ENCODE results near the gene HDAC9. TPM values are rescaled to one million over a fixed set of nuclear protein-coding genes. Genes with fewer than 3 reads are reported as not detected.

HDAC9 gene
- total RNA-seq, 4 donors from 2014 or later = 19.6 to 48.3 (median 28.4) TPM

DNA sequence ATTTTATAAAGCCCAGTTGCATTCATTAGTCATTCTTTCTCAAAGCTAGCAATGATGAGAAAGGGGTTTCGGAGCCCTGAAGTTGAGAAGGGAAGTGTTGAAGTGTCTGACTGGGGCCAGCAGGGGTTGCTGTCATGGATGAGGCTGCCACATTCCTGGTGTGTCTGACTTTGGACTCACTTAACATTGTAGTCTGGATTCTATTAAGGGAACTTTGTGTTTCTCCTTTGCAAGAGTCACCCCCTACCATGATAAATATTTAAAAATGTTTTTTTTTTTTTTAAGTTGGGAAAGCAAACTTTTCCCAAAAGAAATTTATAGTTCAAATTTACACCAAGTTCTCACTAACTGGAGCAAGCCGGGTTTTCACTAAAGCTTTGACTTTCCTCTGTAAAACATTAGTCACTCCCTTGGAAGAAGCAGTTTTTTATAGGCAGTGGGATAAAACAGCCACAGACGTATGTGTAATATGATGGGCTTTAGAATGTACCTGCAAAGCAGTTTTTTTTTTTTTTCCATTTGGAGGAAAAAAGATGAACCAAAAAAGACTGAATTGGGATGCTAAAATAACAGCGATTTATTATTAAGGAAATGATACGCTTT, 378.3 kb downstream of the HDAC9 start:
- no peak for TF ChIP-seq CTCF (IDR thresholded peaks at IDR 0.05; ENCODE audit: low read depth)

DNA sequence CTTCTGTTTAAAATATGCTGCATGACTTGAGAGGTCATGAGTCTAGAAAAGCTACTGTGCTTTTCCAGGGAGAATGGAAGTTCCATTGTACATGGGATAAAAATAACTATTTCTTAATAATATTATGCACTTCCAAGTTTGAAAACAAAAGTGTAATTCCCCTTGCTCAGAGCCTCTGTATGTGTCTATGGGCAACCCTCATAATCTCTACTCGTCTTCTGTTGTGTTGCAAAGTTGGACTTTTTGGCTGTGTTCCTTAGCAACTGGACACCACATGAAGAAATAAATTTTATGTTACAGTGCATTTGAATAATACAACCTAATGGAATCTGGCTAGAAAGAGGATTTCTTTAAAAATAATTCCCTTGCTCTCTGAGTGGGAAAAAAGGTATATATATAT, 379.3 kb downstream of the HDAC9 start:
- no peak for TF ChIP-seq CTCF (IDR thresholded peaks at IDR 0.05; ENCODE audit: low read depth)

GRCh38 chr7:18877874-18878273, 382.3 kb downstream of the HDAC9 start:
- TF ChIP-seq CTCF (IDR thresholded peaks at IDR 0.05; ENCODE audit: low read depth) = no peak

DNA sequence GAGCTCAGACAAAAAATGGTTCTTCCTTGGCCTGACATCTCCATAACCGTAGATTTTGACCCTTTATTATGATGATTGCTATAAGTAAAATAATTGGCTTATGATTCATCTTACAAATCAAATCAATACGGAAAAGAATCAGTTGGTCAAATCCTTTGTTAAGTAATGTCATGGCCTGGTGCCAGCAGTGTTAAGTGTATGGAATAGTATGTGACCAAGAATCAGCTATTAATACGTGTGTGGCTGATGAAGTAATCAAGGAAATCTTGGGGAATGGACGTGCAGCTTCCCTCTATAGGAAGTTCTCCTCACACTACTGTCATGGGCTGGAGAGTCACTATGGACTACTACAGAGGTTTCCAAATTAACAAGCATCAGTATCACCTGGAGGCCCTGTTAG, 391.3 kb downstream of the HDAC9 start:
- TF ChIP-seq CTCF (IDR thresholded peaks at IDR 0.05; ENCODE audit: low read depth) = no peak

DNA sequence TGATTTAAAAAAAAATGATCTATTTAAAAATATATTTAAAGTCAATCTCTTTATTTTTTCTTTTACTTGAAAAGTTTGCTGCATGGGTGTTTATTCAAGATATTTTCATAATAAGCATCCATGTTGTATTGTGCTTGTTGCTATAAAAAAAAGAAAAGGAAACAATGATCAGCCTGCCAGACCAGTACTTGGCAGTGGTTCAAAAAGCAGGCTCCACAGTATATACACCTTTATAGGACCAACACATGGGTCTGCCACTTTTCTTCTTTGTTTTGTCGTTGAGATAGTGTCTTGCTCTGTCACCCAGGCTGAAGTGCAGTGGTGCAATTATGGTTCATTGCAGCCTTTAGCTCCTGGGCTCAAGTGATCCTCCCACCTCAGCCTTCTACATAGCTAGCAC, 393.9 kb downstream of the HDAC9 start:
- TF ChIP-seq CTCF (IDR thresholded peaks at IDR 0.05; ENCODE audit: low read depth) = no peak

- no peak for TF ChIP-seq CTCF (IDR thresholded peaks at IDR 0.05; ENCODE audit: low read depth)
Measured at GRCh38 chr7:18890134-18890533, 394.6 kb downstream of the HDAC9 start.

DNA sequence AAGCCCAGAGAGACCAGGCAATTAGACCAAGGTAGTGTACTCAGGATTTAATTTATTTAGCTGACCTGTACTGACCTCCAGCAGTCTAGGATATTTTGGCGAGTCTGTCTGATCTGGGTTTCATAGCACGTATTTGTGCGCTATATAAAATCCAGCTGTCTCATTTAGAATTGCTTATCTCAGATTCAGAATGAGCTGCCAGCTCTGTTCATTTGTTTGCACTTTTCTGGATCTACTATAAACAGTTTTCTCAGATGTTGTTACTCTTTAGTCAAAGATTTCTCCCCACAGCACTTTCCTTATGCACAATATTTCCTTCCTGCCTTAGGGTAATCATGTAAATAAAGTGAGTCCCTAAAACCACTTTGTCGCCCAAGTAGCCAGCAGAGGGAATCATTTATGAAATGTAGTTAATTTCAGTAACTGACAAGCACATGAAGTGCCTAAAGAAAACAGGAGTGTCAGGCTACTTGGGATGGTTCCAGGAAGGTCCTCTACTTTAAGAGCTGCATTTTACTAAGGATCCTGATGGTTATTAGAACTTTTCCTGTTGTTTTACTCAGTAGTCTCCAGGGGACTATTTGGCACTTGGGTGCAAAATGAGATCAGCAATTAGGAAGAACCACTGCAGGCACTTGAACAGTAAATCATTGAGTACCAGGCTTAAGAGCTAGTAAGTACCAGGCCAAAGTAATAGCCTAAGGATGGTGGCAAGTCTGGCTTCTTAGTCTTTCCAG, 395.5 kb downstream of the HDAC9 start:
- TF ChIP-seq CTCF (IDR thresholded peaks at IDR 0.05; ENCODE audit: low read depth) = no peak
